HG03039 (cell line): ENCODE measurements around the gene TSHZ2.
"Not testable (repeated sequence)": the region's sequence is repeated elsewhere in the genome, so short reads cannot be mapped to it uniquely, and the experiment has no call there.

ENCODE experiments used
- ATAC-seq: cut with Tn5 transposase; IDR thresholded peaks from one replicate; pipeline ENCODE4 v1.9.1; 2021; ENCODE audit warnings: mild to moderate bottlenecking, moderate library complexity; ENCODE audit not compliant: unreplicated experiment

TSHZ2 gene

GRCh38 chr20:53426766-53427312 is 454.7 kb downstream of the TSHZ2 start:
- no peak for ATAC-seq

- ATAC-seq: no peak
Observed at GRCh38 chr20:53427951-53428350, 455.8 kb downstream of the TSHZ2 start.

GRCh38 chr20:53428588-53428987 is 456.4 kb downstream of the TSHZ2 start:
- no peak for ATAC-seq

GRCh38 chr20:53428996-53429395 is 456.8 kb downstream of the TSHZ2 start:
- no peak for ATAC-seq

GRCh38 chr20:53434662-53435061 is 462.5 kb downstream of the TSHZ2 start:
- ATAC-seq: no peak

GRCh38 chr20:53436927-53437326 is 464.8 kb downstream of the TSHZ2 start:
- not testable (repeated sequence) for ATAC-seq

- ATAC-seq: no peak
Observed at GRCh38 chr20:53438368-53438767, 466.2 kb downstream of the TSHZ2 start.

GRCh38 chr20:53439046-53439445 is 466.9 kb downstream of the TSHZ2 start:
- no peak for ATAC-seq

- no peak for ATAC-seq
Observed at GRCh38 chr20:53439616-53440015, 467.5 kb downstream of the TSHZ2 start.

- ATAC-seq: no peak
Observed at GRCh38 chr20:53444401-53445149, 472.4 kb downstream of the TSHZ2 start.

- ATAC-seq: no peak
Observed at GRCh38 chr20:53445321-53445731, 473.2 kb downstream of the TSHZ2 start.

GRCh38 chr20:53445932-53446331 is 473.8 kb downstream of the TSHZ2 start:
- no peak for ATAC-seq

GRCh38 chr20:53447316-53447715 is 475.2 kb downstream of the TSHZ2 start:
- no peak for ATAC-seq

GRCh38 chr20:53448426-53448825 is 476.3 kb downstream of the TSHZ2 start:
- ATAC-seq: no peak

- ATAC-seq: no peak
Observed at GRCh38 chr20:53448875-53449274, 476.7 kb downstream of the TSHZ2 start.

- no peak for ATAC-seq
Observed at GRCh38 chr20:53453076-53453475, 480.9 kb downstream of the TSHZ2 start.

- no peak for ATAC-seq
Observed at GRCh38 chr20:53454675-53455276, 482.6 kb downstream of the TSHZ2 start.

- no peak for ATAC-seq
Observed at GRCh38 chr20:53463101-53463972, 491.2 kb downstream of the TSHZ2 start.

- no peak for ATAC-seq
Observed at GRCh38 chr20:53466279-53466678, 494.1 kb downstream of the TSHZ2 start.

- no peak for ATAC-seq
Observed at GRCh38 chr20:53468587-53468986, 496.4 kb downstream of the TSHZ2 start.

GRCh38 chr20:53472859-53473258 is 500.7 kb downstream of the TSHZ2 start:
- not testable (repeated sequence) for ATAC-seq
